Activated T-cell treated with anti-CD3 and anti-CD28 coated beads, Interleukin-2, amount 50 U/mL, for 48 hours (primary cell): ENCODE measurements around the gene ANTXR2.

Experiments used
- DNase-seq, 2 experiments: peaks; one replicate each; pipeline ENCODE4 v3.0.0-alpha.2; 2020

Gene ANTXR2

GRCh38 chr4:80091688-80092087, 18.7 kb upstream of the ANTXR2 start:
- no peak for DNase-seq

- no peak for DNase-seq
Observed at GRCh38 chr4:80091184-80091583, 18.2 kb upstream of the ANTXR2 start.

DNA sequence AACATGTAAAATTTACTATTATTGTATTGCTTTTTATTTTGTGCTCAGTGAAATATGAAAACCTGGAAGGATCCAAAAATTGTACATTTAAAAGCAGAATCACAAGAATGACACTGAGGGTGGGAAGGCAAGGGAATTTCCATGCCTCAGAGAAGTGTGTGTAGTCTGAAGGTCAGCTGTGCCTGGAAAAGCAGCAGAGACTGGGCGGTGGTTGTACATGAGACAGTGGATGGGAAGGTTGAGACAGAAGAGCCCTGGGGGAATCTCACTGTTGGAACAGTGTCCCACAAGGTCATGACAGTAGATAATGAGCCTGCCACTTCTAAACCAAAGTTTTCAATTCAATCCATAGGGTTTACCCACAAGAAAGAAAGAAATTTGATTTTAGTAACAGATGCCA, 17.1 kb upstream of the ANTXR2 start:
- no peak for DNase-seq

- DNase-seq = no peak
Observed at GRCh38 chr4:80088471-80088870, 15.4 kb upstream of the ANTXR2 start.

- no peak for DNase-seq
Observed at GRCh38 chr4:80086296-80086695, 13.3 kb upstream of the ANTXR2 start.

DNA sequence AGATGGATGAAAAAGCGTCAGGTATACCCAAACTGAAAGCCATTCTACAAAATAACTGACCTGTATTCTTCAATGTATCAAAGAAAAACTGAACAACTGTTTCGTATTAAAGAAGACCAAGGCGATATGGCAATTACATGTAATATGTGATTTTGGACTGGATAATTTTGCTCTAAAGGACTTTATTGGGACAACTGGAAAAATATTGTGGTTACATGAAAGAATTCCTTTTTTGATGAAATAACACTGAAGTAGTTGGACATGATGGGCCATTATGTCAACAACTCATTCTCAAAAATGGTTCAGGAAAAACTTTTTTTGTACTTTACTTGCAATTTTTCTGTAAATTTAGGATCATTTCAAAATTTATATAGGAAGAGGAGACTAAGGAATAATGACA, 12.1 kb upstream of the ANTXR2 start:
- no peak for DNase-seq

GRCh38 chr4:80082693-80083092, 9.7 kb upstream of the ANTXR2 start:
- no peak for DNase-seq

DNA sequence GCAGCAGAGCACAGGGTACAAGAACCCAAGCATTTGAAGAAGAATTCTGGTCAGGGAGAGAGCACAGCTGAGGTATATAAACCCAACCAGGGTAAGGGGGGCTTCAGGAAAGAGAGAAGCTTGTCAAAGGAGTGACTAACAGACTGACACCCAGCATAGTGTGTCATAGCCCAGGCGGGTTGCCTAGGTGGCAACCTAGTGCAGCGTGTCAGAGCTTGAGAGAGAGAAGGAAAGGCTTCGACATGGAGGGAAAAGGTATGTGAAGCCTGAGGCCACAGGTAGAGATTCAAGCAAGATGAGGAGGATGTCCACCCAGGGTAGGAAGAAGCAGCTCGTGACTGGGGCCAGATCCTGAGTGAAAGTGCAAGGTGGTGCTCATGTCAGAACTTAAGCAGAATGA, 8.5 kb upstream of the ANTXR2 start:
- DNase-seq = no peak

DNA sequence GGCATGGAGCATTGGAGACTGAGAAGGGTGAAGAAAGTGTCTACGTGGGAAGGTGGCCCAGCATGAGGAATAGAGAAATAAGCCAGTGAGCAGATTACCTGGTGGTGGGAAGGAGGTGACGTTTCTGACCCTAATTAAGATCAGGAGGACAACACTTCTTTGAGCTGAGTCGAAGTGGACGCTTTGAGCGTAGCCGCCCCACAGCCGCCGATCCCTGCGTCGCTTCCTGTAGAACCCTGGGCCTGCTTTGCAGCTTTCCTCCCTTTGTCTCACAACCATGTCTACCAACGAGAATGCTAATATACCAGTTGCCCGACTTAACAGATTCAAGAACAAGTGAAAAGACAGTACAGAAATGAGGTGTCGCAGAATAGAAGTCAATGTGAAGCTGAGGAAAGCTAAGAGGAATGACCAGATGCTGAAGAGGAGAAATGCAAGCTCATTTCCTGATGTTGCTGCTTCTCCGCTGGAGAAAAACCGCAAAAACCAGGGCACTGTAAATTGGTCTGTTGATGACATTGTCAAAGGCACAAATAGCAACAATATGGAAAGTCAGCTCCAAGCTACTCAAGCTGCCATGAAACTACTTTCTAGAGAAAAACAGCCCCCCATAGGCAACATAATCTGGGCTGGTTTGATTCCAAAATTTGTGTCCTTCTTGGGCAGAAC, 6.4 kb upstream of the ANTXR2 start:
- DNase-seq = no peak

- no peak for DNase-seq
Observed at GRCh38 chr4:80078346-80079092, 5.5 kb upstream of the ANTXR2 start.

GRCh38 chr4:80077639-80078038, 4.6 kb upstream of the ANTXR2 start:
- DNase-seq = no peak

- no peak for DNase-seq
Observed at GRCh38 chr4:80076681-80077080, 3.7 kb upstream of the ANTXR2 start.

DNA sequence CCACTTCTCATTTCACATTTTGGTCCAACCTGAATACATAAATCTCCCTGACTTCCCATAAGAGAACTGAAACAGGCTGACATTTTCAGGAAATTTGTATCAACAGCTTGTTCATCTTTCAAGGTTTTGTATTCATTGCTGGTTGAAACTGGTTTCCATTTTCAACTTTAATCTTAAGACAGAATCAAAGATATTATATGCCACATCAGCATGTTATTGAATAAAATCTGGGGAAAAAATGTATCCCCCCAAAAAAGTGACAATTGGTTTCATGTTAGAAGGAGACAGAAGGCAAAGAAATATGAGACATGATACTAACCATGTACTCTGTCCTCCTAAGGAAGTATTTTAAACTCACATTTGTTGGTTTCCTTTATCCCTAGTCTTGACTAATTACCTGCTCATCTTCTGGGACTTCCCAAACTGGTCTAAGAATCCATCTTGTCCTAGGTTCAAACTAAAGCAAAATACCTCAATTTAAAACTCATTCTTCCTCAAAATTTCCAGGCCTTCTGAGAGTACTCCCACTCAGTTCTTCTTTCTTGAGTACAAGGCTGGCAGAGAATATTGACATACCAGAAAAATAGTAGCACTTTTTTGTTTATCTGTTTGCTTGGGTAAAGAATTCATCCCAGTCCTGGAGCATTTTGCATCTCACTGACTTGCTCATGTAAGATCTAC, 3.1 kb upstream of the ANTXR2 start:
- DNase-seq = no peak

- DNase-seq = no peak
Observed at GRCh38 chr4:80074651-80075050, 1.6 kb upstream of the ANTXR2 start.

- no peak for DNase-seq
Observed at GRCh38 chr4:80074069-80074468, 1.0 kb upstream of the ANTXR2 start.

DNA sequence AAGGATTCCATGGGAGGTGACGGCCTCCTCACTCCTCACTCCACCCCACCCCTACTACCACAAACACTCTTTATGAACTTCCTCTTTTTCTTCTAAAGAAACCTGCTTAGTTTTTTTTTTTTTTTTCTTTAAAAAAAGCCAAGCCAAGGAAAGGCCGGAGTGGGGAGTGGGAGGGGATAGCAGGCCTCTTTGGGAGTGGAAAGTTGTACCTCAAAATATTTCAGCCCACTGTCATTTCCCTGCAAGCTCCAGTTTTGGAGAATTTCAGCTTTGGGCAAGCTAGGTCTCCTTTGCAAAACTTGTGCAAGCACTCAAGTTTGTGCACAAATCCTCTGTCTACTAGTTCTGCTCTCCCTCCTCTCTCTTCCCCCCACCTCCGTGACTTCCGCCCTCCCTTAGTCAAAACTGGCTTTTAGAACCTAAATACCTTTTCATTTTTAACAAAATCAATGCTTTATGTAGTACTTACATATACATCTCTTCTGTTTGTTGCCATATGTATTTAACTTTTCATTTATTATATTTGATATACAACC, 512 bp upstream of the ANTXR2 start:
- peak; percentile 26 to 38 for DNase-seq

DNA sequence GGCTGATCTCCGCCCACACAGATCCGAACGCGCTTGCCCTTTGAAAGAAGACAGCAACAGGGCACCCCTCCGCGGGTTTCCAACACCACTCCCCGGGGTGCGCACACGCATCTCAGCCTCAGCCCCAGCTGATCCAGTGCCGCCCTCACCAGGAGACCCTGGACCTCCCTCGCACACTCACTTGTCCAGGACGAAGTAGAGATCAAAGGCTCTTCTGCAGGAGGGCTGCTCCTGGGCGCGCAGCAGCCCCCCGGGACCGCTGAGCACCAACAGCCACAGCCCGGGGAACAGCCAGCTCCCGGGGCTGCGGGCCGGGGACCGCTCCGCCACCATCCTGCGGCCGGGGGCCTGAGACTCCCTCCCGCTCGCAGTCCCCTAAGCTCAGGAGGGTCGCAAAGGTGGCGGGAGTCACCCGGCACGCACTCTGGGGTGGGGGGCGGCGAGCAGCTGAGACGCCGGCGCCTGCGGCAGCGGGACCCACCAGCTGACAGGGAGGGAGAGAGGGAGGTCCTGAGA, 743 bp downstream of the ANTXR2 start:
- DNase-seq = peak; percentile 62 to 68

- DNase-seq = no peak
Observed at GRCh38 chr4:80071604-80072227, 1.3 kb downstream of the ANTXR2 start.

GRCh38 chr4:80070880-80071603, 2.0 kb downstream of the ANTXR2 start:
- no peak for DNase-seq

DNA sequence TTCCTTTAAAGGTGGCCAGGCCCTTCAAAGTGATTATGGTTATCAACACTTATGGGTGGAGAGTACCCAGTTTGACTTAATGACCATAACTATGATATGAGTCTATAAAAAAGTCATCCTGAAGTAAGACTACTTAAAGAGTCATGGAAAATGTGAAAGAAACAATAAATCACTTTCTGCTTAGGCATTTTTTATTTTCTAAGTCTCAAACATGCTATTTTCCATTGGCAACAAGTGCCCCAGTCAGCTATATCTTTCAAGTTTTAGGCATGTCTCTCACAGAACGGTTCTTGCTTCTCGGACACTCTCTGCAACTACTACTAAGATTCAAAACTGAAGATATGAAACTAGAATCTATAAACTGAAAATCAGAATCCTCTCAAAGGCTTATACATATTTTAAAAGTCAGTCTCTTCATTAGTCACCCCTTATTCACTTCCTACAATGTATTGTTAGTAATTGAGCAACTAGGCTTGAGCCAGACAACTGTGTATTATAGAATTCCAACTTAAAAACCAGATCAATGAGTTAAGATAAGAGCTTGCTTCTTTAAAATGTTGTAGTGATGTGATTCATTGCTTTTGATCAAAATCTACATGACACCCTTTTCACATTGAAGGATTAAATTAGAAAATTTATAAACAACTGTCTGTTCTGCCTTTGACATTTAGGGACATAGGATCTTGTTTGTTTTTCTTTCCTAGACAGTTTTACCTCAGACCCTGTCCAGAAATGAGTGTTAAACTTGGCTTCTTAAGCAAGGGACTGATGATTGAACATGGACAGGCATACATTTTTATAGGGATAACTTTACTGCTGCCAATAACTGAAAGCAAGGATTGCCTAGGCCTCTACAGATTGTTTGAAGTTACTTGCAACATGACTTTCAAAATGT, 2.9 kb downstream of the ANTXR2 start:
- no peak for DNase-seq

DNA sequence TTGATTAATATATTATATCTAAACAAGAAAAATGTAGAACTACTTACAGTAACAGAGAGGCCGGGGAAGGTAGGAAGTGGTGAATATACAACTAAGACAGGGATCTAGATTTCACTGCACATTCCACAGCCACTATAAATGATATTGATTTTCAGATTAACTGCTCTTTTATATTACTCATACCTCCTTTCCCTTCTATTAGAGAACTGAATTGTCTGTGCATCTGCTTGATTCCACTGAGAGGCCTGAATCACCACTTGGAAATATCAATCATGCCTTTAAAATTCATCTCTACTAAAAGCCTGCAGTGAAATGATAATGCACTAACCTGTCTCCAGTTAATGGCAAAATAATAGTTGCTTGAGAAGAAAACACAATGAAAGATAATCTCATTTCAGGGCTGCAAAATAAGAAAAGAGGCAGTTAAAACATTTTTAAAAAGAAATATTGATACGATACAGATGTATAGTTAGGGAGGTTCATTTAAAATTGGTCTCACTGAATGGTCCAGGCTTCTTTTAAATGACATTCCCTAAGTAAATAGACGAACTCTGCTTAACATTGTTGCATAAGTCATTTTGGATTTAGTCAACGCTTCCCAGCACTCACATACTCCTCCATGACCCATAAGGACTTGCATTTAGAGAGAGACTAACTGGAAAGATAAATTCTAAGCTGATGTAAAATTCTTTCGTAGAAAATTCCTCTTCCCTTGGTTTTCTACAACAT, 3.8 kb downstream of the ANTXR2 start:
- no peak for DNase-seq
